Astrocyte (in vitro differentiated cells and primary cell): ENCODE data around the gene PNPLA2.

Experiments
- EZH2 ChIP-seq: IDR thresholded peaks from 2 replicates; pipeline ENCODE4 v1.6.1; 2012; ENCODE audit warnings: mild to moderate bottlenecking, low read length, inconsistent platforms; ENCODE audit not compliant: insufficient read depth
- TF ChIP-seq, protein P1 (sequence below): IDR thresholded peaks from 2 replicates; pipeline ENCODE4 v1.5.1; 2011; ENCODE audit warnings: low read depth, mild to moderate bottlenecking, inconsistent platforms, low read length, moderate library complexity; ENCODE audit not compliant: insufficient read depth

DNA sequence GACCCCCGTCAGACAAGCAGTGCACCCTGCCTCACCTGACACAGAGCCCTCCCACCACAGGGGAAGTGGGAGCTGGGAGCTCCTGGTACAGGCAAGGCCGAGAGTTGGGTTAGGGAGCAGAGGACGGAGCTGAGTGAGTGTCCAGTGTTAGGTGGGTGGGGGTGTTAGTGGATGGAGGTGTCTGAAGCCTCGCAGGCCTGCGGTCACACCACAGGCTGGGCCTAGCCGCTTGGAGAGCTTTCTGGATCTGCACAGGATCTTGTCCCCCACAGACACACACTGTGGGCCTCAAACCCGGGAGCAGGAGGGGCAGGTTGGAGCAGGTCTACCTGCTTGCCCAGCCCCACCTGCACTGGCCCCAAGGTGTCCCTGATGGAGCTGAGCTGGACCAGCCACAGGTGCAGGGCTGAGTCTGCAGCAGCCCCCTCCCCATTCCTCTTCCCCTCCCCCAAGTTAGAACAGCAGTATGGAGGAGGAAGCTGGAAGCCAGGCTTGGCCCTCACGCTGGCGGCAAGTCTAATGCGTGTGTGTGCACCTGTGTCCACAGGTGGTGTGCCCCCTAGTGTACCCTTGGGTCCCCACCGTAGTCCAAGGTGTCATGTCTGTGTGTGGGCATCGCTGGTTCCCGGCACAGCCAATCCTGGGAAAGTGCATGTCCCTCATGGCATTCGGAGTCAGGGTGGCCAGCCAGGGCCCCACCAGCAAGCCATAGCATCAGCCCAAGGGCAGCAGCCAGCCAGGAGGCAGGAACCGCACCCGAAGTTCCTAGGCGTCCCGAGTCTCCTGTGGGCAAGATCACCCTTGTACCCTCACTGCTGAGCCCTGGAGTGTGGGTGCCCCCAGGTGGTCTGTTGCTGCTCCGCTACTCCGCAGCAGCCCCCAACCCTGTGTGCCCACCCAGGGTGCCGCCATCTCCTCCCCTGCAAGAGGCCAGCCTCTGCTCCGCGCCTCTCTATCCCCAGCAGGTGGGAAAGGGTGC is 39.4 kb upstream of the PNPLA2 start:
- TF ChIP-seq, protein P1, sequence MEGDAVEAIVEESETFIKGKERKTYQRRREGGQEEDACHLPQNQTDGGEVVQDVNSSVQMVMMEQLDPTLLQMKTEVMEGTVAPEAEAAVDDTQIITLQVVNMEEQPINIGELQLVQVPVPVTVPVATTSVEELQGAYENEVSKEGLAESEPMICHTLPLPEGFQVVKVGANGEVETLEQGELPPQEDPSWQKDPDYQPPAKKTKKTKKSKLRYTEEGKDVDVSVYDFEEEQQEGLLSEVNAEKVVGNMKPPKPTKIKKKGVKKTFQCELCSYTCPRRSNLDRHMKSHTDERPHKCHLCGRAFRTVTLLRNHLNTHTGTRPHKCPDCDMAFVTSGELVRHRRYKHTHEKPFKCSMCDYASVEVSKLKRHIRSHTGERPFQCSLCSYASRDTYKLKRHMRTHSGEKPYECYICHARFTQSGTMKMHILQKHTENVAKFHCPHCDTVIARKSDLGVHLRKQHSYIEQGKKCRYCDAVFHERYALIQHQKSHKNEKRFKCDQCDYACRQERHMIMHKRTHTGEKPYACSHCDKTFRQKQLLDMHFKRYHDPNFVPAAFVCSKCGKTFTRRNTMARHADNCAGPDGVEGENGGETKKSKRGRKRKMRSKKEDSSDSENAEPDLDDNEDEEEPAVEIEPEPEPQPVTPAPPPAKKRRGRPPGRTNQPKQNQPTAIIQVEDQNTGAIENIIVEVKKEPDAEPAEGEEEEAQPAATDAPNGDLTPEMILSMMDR = no peak
- TF ChIP-seq EZH2 = no peak
